ENCODE data around the gene C19orf33.

DNA sequence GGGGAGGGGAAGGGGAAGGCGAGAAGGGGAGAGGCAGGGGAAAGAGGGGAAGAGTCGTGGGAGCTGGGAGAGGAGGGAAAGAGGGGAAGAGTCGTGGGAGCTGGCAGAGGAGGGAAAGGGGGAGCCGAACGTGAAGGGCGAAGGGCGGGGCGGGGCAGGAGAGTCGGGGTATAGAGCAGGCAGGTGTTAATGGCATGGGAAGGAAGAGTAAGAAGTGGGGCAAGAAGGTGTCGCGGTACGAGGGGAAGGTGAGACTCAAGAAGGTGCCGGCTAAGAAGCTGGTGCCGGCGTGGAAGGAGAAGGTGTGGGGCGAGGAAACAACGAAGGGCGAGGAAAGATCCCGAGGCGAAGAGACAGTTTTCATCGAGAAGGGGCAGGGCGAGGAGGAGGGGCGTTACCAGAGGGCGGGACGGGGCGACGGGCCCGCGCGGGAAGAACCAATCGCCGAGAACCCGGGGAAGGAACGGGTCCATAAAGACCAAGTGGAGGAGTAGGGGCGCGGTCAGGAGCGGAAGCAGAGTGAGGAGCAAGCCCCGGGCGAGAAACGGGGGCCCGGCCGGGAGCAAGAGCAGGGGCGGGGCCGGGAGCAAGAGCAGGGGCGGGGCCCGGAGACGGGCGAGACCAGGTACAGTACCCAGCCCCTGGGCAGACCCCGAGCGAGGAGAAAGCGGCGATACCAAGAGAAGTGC, 32.0 kb downstream of the C19orf33 start:
- TF ChIP-seq EZH2phosphoT487 (IDR thresholded peaks at IDR 0.05; ENCODE audit: low read depth) (no peak), CTCF (IDR thresholded peaks at IDR 0.05; ENCODE audit: low read depth, low read length) (no peak)
